ENCODE data around the gene UFM1.

DNA sequence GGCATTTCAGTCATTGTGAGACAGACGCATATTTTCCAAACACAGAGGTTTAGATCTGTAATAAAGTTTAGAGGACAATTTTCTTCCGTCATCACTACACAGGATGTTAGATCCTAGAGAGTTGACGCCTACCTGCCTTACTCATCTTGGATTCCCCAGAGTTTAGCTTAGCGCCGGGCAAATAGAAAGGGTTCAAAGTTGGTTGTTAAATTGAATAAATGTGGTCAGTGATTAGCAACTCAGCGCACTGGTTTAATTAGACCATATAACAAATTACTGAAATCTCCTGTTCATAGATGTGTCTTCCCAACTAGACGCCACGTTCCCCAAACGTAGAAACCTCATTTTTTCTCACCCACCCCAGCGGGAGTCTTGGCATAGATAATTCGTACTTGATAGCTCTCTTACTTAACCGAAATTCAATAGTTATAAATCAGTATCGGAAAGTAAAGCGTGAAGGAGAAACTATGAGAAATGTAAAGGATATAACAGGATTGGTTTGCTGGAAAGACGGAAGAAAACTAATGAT lies 726 bp upstream of the UFM1 start:
- no peak for TF ChIP-seq POLR2A (IDR thresholded peaks at IDR 0.05)
- TF ChIP-seq, protein P1, sequence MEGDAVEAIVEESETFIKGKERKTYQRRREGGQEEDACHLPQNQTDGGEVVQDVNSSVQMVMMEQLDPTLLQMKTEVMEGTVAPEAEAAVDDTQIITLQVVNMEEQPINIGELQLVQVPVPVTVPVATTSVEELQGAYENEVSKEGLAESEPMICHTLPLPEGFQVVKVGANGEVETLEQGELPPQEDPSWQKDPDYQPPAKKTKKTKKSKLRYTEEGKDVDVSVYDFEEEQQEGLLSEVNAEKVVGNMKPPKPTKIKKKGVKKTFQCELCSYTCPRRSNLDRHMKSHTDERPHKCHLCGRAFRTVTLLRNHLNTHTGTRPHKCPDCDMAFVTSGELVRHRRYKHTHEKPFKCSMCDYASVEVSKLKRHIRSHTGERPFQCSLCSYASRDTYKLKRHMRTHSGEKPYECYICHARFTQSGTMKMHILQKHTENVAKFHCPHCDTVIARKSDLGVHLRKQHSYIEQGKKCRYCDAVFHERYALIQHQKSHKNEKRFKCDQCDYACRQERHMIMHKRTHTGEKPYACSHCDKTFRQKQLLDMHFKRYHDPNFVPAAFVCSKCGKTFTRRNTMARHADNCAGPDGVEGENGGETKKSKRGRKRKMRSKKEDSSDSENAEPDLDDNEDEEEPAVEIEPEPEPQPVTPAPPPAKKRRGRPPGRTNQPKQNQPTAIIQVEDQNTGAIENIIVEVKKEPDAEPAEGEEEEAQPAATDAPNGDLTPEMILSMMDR (IDR thresholded peaks at IDR 0.05) = no peak
